Ovary (tissue), 9 donors: Measurements from ENCODE around the gene DPT. TPM values are rescaled to one million over a fixed set of nuclear protein-coding genes. Genes with fewer than 3 reads are reported as not detected.

Experiments used
- DNase-seq, 5 donors: peaks; one replicate each; pipeline ENCODE4 v3.0.0-alpha.2; 2019 to 2020
- H3K27ac ChIP-seq, 2 donors: fragments of 200-600 bp; one replicate each; pipeline versions ENCODE4 v1.5.1 to v1.8.0; 2019 to 2022
- H3K27me3 ChIP-seq: fragments of 200-600 bp; one replicate; pipeline ENCODE4 v1.8.0; 2022
- H3K36me3 ChIP-seq: fragments of 200-600 bp; sonication (generic); one replicate; pipeline ENCODE4 v1.5.1; 2019
- H3K4me1 ChIP-seq: one replicate; pipeline ENCODE4 v1.8.1; 2013; ENCODE audit warnings: mild to moderate bottlenecking, moderate library complexity; ENCODE audit not compliant: insufficient read depth
- H3K4me3 ChIP-seq: fragments of 200-600 bp; sonication (generic); one replicate; pipeline ENCODE4 v1.5.1; 2017
- H3K9me3 ChIP-seq, 2 donors: fragments of 200-600 bp in 1 of 2; sonication (generic) in 1 of 2; one replicate each; pipeline versions ENCODE4 v1.5.1 to v1.8.1; 2013 to 2019; ENCODE audit warnings: mild to moderate bottlenecking in 1 of 2, moderate library complexity in 1 of 2
- CTCF ChIP-seq, 3 donors: fragments of 450-650 bp in 2 of 3; fragments of 200-600 bp in 1 of 3; IDR thresholded peaks; one replicate each; pipeline versions ENCODE4 v1.5.1 to v1.8.0; 2016 to 2022; ENCODE audit warnings: antibody characterized with exemption in 3 of 3, mild to moderate bottlenecking in 1 of 3
- EP300 ChIP-seq: sonication (generic); formaldehyde crosslinking; IDR thresholded peaks from one replicate; pipeline ENCODE4 v1.6.1; 2017; ENCODE audit warnings: antibody characterized with exemption
- POLR2A ChIP-seq: fragments of 450-650 bp; IDR thresholded peaks from one replicate; pipeline ENCODE4 v1.6.1; 2017; ENCODE audit warnings: antibody characterized with exemption, mild to moderate bottlenecking, moderate library complexity
- WGBS, 3 donors: extraction: QIAGEN DNeasy Blood & Tissue Kit in 1 of 3; methylation state at CpG; one replicate each; pipeline versions ENCODE4 v1.1.5 to v1.1.7; 2013 to 2017; 5-methylcytosine and 5-hydroxymethylcytosine counted together
- intact Hi-C, 4 donors: fragments of 100-400 bp; cut with DNase I; formaldehyde crosslinking; loops; one replicate each; pipeline versions ENCODE4 v1.11.0 to v1.15.1; 2022 to 2023
- polyA plus RNA-seq, 2 donors: library from polyadenylated mRNA; stranded (reverse); fragments of 200-250 nt in 1 of 2; fragments of 350-450 nt in 1 of 2; fragmentation: Illumina TruSeq in 1 of 2; extraction: RNeasy Lipid Tissue Mini Kit (QIAGEN cat#74804) in 1 of 2; gene quantifications; one replicate each; pipeline ENCODE4 v1.2.3, GENCODE V29; 2013 to 2014
- total RNA-seq, 7 donors: library from RNA; depleted of rRNA in 2 of 7; stranded (reverse); fragments of >200 nt in 2 of 7; fragmentation: NEBNext Ultra II Directional in 3 of 7; extraction: Animal tissue kit (Norgen Biotek cat#: 25700) in 3 of 7; gene quantifications; one replicate each; pipeline versions ENCODE4 v1.1.0 to v1.2.4, GENCODE V29; 2016 to 2023
- donor health status: DM: no; HTN: no; CAD: no; lungs with moderate emphysema.
- donor health status: DM: no; HTN: no; CAD: no.
- donor health status: Bipolar disorder and iron deficiency.
- donor health status: DM: yes; HTN: yes; CAD: no.
- donor health status: DM: no; HTN: no; CAD: no.
- donor health status: DM: yes; HTN: yes; CAD: no.

The DPT gene
- total and polyA plus RNA-seq, 9 donors, result 1.3 to 248 (median 4.8) TPM

- intact Hi-C loops, result loop anchor here in 1 of 4 donors (5.0 kb wide), 1 partner anchor 196 kb away; no protein-coding TSS in a partner anchor
- WGBS, 3 donors, result 2 to 21% (median 6%) methylated on average over 5 of the region's 5 CpGs
- no peak overlapping the region for H3K27ac ChIP-seq
Measured at GRCh38 chr1:168688644-168689326, 40.2 kb downstream of the DPT start.

DNA sequence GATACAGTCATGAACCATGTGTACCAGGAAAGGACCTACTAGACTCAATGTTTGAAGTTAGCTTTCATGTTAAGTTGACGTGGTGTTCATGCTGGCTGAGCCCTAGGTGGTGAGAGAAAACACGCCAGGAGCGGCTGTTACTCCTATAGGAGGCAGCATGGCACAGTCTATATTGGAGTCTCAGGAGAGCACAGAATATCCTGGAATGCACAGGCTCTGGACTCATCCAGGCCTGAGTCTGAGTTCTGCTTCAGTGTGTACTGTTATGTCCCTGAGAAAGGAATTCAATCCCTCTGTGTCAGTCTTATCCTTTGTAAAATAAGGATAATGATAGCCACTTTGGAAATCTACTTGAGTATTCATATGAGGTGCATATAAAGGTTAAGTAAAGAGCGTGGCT is 41.2 kb downstream of the DPT start:
- Histone ChIP-seq H3K4me1 (peaks cover 6% of the 10 kb centered on the region), H3K4me3 (no peak overlapping the region), H3K27ac (no peak overlapping the region), H3K9me3 (no peaks in the 10 kb centered on the region), H3K36me3 (no peaks in the 10 kb centered on the region), H3K27me3 (no peaks in the 10 kb centered on the region)
- TF ChIP-seq CTCF (IDR thresholded peaks at IDR 0.05) (no peak), EP300 (no peak), POLR2A (no peak)
- WGBS, 3 donors, result 89 to 95% (median 95%) methylated on average over 4 of the region's 4 CpGs
- intact Hi-C loops, result loop anchor here in 1 of 4 donors (5.0 kb wide), 1 partner anchor 196 kb away; no protein-coding TSS in a partner anchor
- no peak for DNase-seq

More at GRCh38 chr1:168688644-168689326, 40.2 kb downstream of the DPT start:
- Histone ChIP-seq H3K9me3 (no peaks in the 10 kb centered on the region), H3K36me3 (no peaks in the 10 kb centered on the region), H3K4me1 (peaks cover 6% of the 10 kb centered on the region), H3K4me3 (no peak overlapping the region), H3K27me3 (no peaks in the 10 kb centered on the region)
- no peak for DNase-seq
- TF ChIP-seq POLR2A (no peak), CTCF (IDR thresholded peaks at IDR 0.05) (no peak), EP300 (no peak)

GRCh38 chr1:168686666-168687065 is 42.3 kb downstream of the DPT start:
- Histone ChIP-seq H3K9me3 (no peaks in the 10 kb centered on the region), H3K27ac (no peak overlapping the region), H3K36me3 (no peaks in the 10 kb centered on the region), H3K27me3 (no peaks in the 10 kb centered on the region), H3K4me1 (peaks cover 6% of the 10 kb centered on the region), H3K4me3 (no peak overlapping the region)
- no peak for TF ChIP-seq CTCF (IDR thresholded peaks at IDR 0.05)
- no peak for TF ChIP-seq POLR2A
- no peak for TF ChIP-seq EP300
- no peak for DNase-seq
- WGBS, 3 donors, result 88 to 98% (median 95%) methylated on average over 2 of the region's 2 CpGs
- intact Hi-C loops, result loop anchor here in 1 of 4 donors (5.0 kb wide), 1 partner anchor 194 kb away; no protein-coding TSS in a partner anchor

DNA sequence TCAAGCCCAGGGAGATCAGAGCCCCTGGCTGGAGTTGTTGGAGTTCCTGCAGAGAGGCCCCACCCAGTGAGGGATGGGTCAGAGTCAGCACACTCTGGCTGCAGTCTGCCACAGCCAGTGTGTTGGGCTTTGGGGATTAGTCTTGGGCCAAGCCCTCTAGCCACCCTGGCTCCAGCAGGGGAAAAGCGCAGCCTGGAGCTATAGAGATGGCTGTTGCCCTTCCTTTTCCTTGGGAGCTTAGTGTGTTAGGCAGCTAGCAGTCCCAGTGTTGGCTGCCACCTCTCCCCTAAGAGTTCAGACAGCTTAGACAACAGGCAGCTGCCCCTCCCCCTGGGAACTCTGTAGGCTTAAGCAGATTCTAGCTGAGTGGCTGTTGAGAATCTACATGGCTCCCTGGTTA is 45.1 kb downstream of the DPT start:
- no peak overlapping the region for H3K4me3 ChIP-seq
- intact Hi-C loops, result no loop called here
- H3K27me3 ChIP-seq, result no peaks in the 10 kb centered on the region
- no peaks in the 10 kb centered on the region for H3K36me3 ChIP-seq
- no peak overlapping the region for H3K27ac ChIP-seq
- H3K9me3 ChIP-seq, result no peaks in the 10 kb centered on the region
- TF ChIP-seq CTCF (IDR thresholded peaks at IDR 0.05), result no peak
- no peak for TF ChIP-seq EP300
- no peak for TF ChIP-seq POLR2A
- WGBS, 3 donors, result 97 to 100% (median 100%) methylated on average over 1 of the region's 1 CpG
- H3K4me1 ChIP-seq, result peaks cover 1% of the 10 kb centered on the region
- DNase-seq, result no peak
